ENCODE results near the gene BAK1. TPM values are rescaled to one million over a fixed set of nuclear protein-coding genes. Genes with fewer than 3 reads are reported as not detected.

The BAK1 gene
- total RNA-seq, 1 donor: 13.8 TPM

- Histone ChIP-seq H3K27me3 (ENCODE audit: insufficient read depth, low read length) (no peaks in the 10 kb centered on the region), H3K79me2 (ENCODE audit: insufficient read depth, low read length) (no peaks in the 10 kb centered on the region), H3K4me1 (ENCODE audit: insufficient read depth, low read length) (peaks cover 44% of the 10 kb centered on the region), H2AFZ (ENCODE audit: low read length) (no peak overlapping the region), H3K4me2 (ENCODE audit: insufficient read depth, low read length) (no peak overlapping the region), H3K9me3 (ENCODE audit: low read depth, low read length) (no peaks in the 10 kb centered on the region), H4K20me1 (ENCODE audit: insufficient read depth, low read length) (no peaks in the 10 kb centered on the region), H3K36me3 (ENCODE audit: insufficient read depth, low read length) (no peaks in the 10 kb centered on the region), H3K27ac (ENCODE audit: low read depth, low read length) (no peak overlapping the region), H3K4me3 (ENCODE audit: insufficient read depth, low read length) (no peak overlapping the region)
- TF ChIP-seq CTCF (IDR thresholded peaks at IDR 0.05; ENCODE audit: extremely low read depth, low read depth, low read length): no peak
- peak; percentile 49 for DNase-seq (ENCODE audit: insufficient read length, low spot score, missing footprints)
These were observed 31.0 kb upstream of the BAK1 start for GRCh38 chr6:33610779-33611732.

GRCh38 chr6:33610067-33610466 lies 30.0 kb upstream of the BAK1 start:
- peak; percentile 71 for DNase-seq (ENCODE audit: insufficient read length, low spot score, missing footprints)
- H3K27ac ChIP-seq (ENCODE audit: low read depth, low read length): peak overlapping the region; percentile 83
- H3K4me2 ChIP-seq (ENCODE audit: insufficient read depth, low read length): peak overlapping the region; percentile 54

GRCh38 chr6:33609528-33609927 lies 29.5 kb upstream of the BAK1 start:
- no peak overlapping the region for H3K4me3 ChIP-seq (ENCODE audit: insufficient read depth, low read length)
- no peaks in the 10 kb centered on the region for H3K36me3 ChIP-seq (ENCODE audit: insufficient read depth, low read length)
- no peaks in the 10 kb centered on the region for H4K20me1 ChIP-seq (ENCODE audit: insufficient read depth, low read length)
- no peaks in the 10 kb centered on the region for H3K27me3 ChIP-seq (ENCODE audit: insufficient read depth, low read length)
- H3K9me3 ChIP-seq (ENCODE audit: low read depth, low read length): no peaks in the 10 kb centered on the region
- peaks cover 40% of the 10 kb centered on the region for H3K4me1 ChIP-seq (ENCODE audit: insufficient read depth, low read length)
- peak overlapping the region; percentile 54 for H3K4me2 ChIP-seq (ENCODE audit: insufficient read depth, low read length)
- no peak for TF ChIP-seq CTCF (IDR thresholded peaks at IDR 0.05; ENCODE audit: extremely low read depth, low read depth, low read length)
- H3K79me2 ChIP-seq (ENCODE audit: insufficient read depth, low read length): no peaks in the 10 kb centered on the region
- H3K27ac ChIP-seq (ENCODE audit: low read depth, low read length): peak overlapping the region; percentile 83
- peak; percentile 95 for DNase-seq (ENCODE audit: insufficient read length, low spot score, missing footprints)
- H2AFZ ChIP-seq (ENCODE audit: low read length): no peak overlapping the region

More at GRCh38 chr6:33610067-33610466, 30.0 kb upstream of the BAK1 start:
- no peak for TF ChIP-seq CTCF (IDR thresholded peaks at IDR 0.05; ENCODE audit: extremely low read depth, low read depth, low read length)
- H2AFZ ChIP-seq (ENCODE audit: low read length): peak overlapping the region; percentile 46
- no peaks in the 10 kb centered on the region for H3K36me3 ChIP-seq (ENCODE audit: insufficient read depth, low read length)
- H3K4me3 ChIP-seq (ENCODE audit: insufficient read depth, low read length): no peak overlapping the region
- H3K79me2 ChIP-seq (ENCODE audit: insufficient read depth, low read length): no peaks in the 10 kb centered on the region
- no peaks in the 10 kb centered on the region for H3K27me3 ChIP-seq (ENCODE audit: insufficient read depth, low read length)
- H3K4me1 ChIP-seq (ENCODE audit: insufficient read depth, low read length): peaks cover 44% of the 10 kb centered on the region
- H3K9me3 ChIP-seq (ENCODE audit: low read depth, low read length): no peaks in the 10 kb centered on the region
- no peaks in the 10 kb centered on the region for H4K20me1 ChIP-seq (ENCODE audit: insufficient read depth, low read length)

GRCh38 chr6:33609019-33609418 lies 28.9 kb upstream of the BAK1 start:
- no peak for TF ChIP-seq CTCF (IDR thresholded peaks at IDR 0.05; ENCODE audit: extremely low read depth, low read depth, low read length)
- no peak overlapping the region for H3K4me3 ChIP-seq (ENCODE audit: insufficient read depth, low read length)
- peak overlapping the region; percentile 54 for H3K4me2 ChIP-seq (ENCODE audit: insufficient read depth, low read length)
- DNase-seq (ENCODE audit: insufficient read length, low spot score, missing footprints): peak; percentile 78
- H2AFZ ChIP-seq (ENCODE audit: low read length): no peak overlapping the region
- no peaks in the 10 kb centered on the region for H3K27me3 ChIP-seq (ENCODE audit: insufficient read depth, low read length)
- H3K4me1 ChIP-seq (ENCODE audit: insufficient read depth, low read length): peaks cover 36% of the 10 kb centered on the region
- no peaks in the 10 kb centered on the region for H4K20me1 ChIP-seq (ENCODE audit: insufficient read depth, low read length)
- H3K36me3 ChIP-seq (ENCODE audit: insufficient read depth, low read length): no peaks in the 10 kb centered on the region
- no peaks in the 10 kb centered on the region for H3K79me2 ChIP-seq (ENCODE audit: insufficient read depth, low read length)
- no peaks in the 10 kb centered on the region for H3K9me3 ChIP-seq (ENCODE audit: low read depth, low read length)
- H3K27ac ChIP-seq (ENCODE audit: low read depth, low read length): peak overlapping the region; percentile 83

Measured in osteoblast (primary cell).